Sigmoid colon (tissue), 4 donors: ENCODE data around the gene C13orf42.

Source experiments
- CTCF ChIP-seq, 4 experiments: fragments of 450-650 bp in 3 of 4; fragments of 200-600 bp in 1 of 4; IDR thresholded peaks; one replicate each; pipeline ENCODE4 v1.5.1; 2016 to 2019; ENCODE audit warnings: antibody characterized with exemption in 4 of 4, mild to moderate bottlenecking in 3 of 4, moderate library complexity in 2 of 4
- EP300 ChIP-seq, 4 donors: sonication (generic); formaldehyde crosslinking; IDR thresholded peaks; one replicate each; pipeline ENCODE4 v1.6.1; 2017; ENCODE audit warnings: antibody characterized with exemption in 4 of 4
- POLR2A ChIP-seq, 2 donors: fragments of 450-650 bp; IDR thresholded peaks; one replicate each; pipeline ENCODE4 v1.6.1; 2016; ENCODE audit warnings: antibody characterized with exemption in 2 of 2, mild to moderate bottlenecking in 2 of 2, moderate library complexity in 2 of 2
- POLR2AphosphoS5 ChIP-seq, 4 donors: sonication (generic); formaldehyde crosslinking; IDR thresholded peaks; one replicate each; pipeline ENCODE4 v1.6.1; 2017; ENCODE audit warnings: antibody characterized with exemption in 4 of 4

DNA sequence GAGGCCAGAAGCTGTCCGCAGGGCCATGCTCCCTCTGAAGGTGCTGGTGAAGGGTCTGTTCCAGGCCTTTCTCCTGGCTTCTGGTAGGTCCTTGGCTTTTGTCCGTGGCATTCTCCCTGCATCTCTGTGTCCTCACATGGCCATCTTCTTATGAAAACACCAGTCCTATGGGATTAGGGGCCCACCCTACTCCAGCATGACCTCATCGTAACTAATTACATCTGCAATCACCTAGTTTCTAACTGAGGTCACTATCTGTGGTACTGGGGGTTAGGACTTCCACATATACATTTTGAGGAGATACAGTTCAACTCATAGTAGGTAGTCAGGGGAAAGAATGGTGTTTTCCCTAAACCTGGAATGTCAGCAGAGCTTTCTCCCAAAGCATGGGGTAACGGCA, 3.1 kb downstream of the C13orf42 start:
- TF ChIP-seq CTCF (IDR thresholded peaks at IDR 0.05) (no peak), EP300 (IDR thresholded peaks at IDR 0.05) (no peak), POLR2A (IDR thresholded peaks at IDR 0.05) (no peak), POLR2AphosphoS5 (IDR thresholded peaks at IDR 0.05) (no peak)
